ENCODE results near the gene COX7C. TPM values are rescaled to one million over a fixed set of nuclear protein-coding genes. Genes with fewer than 3 reads are reported as not detected.
A peak's percentile ranks its signal among the peaks of the same experiment; 100 is the strongest.

Gene COX7C
- polyA plus RNA-seq, 3 donors, result 342 to 575 (median 508) TPM

DNA sequence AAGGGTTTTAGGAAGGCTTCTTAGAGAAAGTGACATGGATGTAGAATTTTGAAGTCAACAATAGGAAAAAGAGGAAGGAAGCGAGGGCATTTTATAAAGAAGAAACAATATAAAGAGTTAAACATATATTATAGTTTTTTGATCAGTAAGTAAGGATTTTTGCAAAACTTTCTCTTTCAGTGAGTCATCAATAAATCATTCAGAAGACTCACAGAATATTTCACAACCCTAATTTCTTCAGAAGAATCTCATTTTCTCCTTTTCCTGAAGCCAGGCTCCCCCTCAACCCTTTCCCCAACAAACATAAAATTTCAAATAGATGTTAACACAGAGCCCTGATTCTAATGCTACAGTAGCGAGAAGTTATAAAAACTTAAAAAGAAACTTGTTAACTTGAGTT lies 4.3 kb upstream of the COX7C start:
- Mint-ChIP-seq H3K4me3 (no peak overlapping the region), H3K36me3 (no peaks in the 10 kb centered on the region), H3K4me1 (peaks cover 5% of the 10 kb centered on the region), H3K9me3 (peaks cover 0 to 13% (median 4%) of the 10 kb centered on the region in 7 donors), H3K27me3 (ENCODE audit: low read depth in 3 of 3) (peaks cover 0 to 4% (median 3%) of the 10 kb centered on the region in 3 donors), H3K27ac (no peak overlapping the region)
- H3K9ac ChIP-seq (ENCODE audit: insufficient read depth, low read length, poor library complexity, severe bottlenecking), result no peak overlapping the region
- no peaks in the 10 kb centered on the region for H3K27me3 ChIP-seq (ENCODE audit: control insufficient read depth in 2 of 2, insufficient read depth in 2 of 2, low read length in 2 of 2)
- H2AFZ ChIP-seq (ENCODE audit: insufficient read depth, low read depth, low read length, poor library complexity, severe bottlenecking), result no peak overlapping the region
- H3K79me2 ChIP-seq (ENCODE audit: insufficient read depth, low read length), result peaks cover 8% of the 10 kb centered on the region
- no peaks in the 10 kb centered on the region for H3K36me3 ChIP-seq (replicated peaks in 1 of 2; ENCODE audit: control insufficient read depth in 1 of 2, insufficient read depth in 2 of 2, low read length in 2 of 2)
- no peak overlapping the region for H3K4me3 ChIP-seq (replicated peaks in 1 of 3; ENCODE audit: low read depth in 2 of 3, low read length in 3 of 3)
- H3K4me2 ChIP-seq (replicated peaks; ENCODE audit: extremely low read depth, low read length, poor library complexity, severe bottlenecking), result no peak overlapping the region
- no peaks in the 10 kb centered on the region for H4K20me1 ChIP-seq (ENCODE audit: insufficient read depth, low read length)
- TF ChIP-seq, protein P1, sequence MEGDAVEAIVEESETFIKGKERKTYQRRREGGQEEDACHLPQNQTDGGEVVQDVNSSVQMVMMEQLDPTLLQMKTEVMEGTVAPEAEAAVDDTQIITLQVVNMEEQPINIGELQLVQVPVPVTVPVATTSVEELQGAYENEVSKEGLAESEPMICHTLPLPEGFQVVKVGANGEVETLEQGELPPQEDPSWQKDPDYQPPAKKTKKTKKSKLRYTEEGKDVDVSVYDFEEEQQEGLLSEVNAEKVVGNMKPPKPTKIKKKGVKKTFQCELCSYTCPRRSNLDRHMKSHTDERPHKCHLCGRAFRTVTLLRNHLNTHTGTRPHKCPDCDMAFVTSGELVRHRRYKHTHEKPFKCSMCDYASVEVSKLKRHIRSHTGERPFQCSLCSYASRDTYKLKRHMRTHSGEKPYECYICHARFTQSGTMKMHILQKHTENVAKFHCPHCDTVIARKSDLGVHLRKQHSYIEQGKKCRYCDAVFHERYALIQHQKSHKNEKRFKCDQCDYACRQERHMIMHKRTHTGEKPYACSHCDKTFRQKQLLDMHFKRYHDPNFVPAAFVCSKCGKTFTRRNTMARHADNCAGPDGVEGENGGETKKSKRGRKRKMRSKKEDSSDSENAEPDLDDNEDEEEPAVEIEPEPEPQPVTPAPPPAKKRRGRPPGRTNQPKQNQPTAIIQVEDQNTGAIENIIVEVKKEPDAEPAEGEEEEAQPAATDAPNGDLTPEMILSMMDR (IDR thresholded peaks at IDR 0.05), result no peak
- H3K9me3 ChIP-seq (replicated peaks in 1 of 2; ENCODE audit: control insufficient read depth in 1 of 2, insufficient read depth in 1 of 2, low read length in 2 of 2), result no peaks in the 10 kb centered on the region
- H3K27ac ChIP-seq (ENCODE audit: low read depth in 1 of 2, low read length in 2 of 2), result no peak overlapping the region
- WGBS (ENCODE audit: insufficient coverage), result no CpG with 5 or more reads among the region's 2 CpGs
- peaks cover 4 to 5% of the 10 kb centered on the region in 2 donors for H3K4me1 ChIP-seq (ENCODE audit: control insufficient read depth in 1 of 2, insufficient read depth in 2 of 2, low read length in 2 of 2)
- intact Hi-C loops (cut with micrococcal nuclease), result no loop called here
- no peak for DNase-seq

DNA sequence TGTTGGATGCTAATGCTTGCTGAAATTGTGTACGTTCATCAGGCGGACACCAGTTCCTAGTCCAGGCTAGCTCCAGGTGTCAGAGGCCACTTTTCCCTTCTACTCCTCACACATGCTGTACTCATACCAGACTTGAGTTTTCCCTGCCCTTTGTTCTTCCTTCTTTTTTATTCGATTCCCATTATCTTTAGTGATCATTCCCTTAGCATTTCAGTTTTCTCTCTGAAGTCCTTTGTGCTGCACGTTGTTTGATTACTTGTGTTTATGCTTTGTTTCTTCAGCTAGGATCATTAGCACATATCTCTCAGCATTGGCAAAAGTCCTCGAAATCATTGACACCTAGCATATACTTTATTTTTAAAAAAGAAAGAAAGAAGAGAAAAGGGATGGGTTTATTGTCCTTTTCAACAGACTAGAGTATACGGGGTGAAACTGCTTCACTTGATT lies 409 bp upstream of the COX7C start:
- no peak overlapping the region for H3K9ac ChIP-seq (ENCODE audit: insufficient read depth, low read length, poor library complexity, severe bottlenecking)
- peaks cover 29 to 33% of the 10 kb centered on the region in 2 donors for H3K36me3 ChIP-seq (replicated peaks in 1 of 2; ENCODE audit: control insufficient read depth in 1 of 2, insufficient read depth in 2 of 2, low read length in 2 of 2)
- H3K4me2 ChIP-seq (replicated peaks; ENCODE audit: extremely low read depth, low read length, poor library complexity, severe bottlenecking), result peak overlapping the region; percentile 86
- WGBS (ENCODE audit: insufficient coverage), result no CpG with 5 or more reads among the region's 6 CpGs
- TF ChIP-seq, protein P1 (IDR thresholded peaks at IDR 0.05), result no peak
- H3K79me2 ChIP-seq (ENCODE audit: insufficient read depth, low read length), result peaks cover 19% of the 10 kb centered on the region
- intact Hi-C loops (cut with micrococcal nuclease), result no loop called here
- H3K4me3 ChIP-seq (replicated peaks in 1 of 3; ENCODE audit: low read depth in 2 of 3, low read length in 3 of 3), result peak overlapping the region in 2 of 3 experiments; percentile 92 to 96
- no peaks in the 10 kb centered on the region for H3K9me3 ChIP-seq (replicated peaks in 1 of 2; ENCODE audit: control insufficient read depth in 1 of 2, insufficient read depth in 1 of 2, low read length in 2 of 2)
- no peak overlapping the region for H3K27ac ChIP-seq (ENCODE audit: low read depth in 1 of 2, low read length in 2 of 2)
- Mint-ChIP-seq H3K9me3 (peaks cover 0 to 4% (median 2%) of the 10 kb centered on the region in 7 donors), H3K4me1 (peaks cover 13% of the 10 kb centered on the region), H3K27ac (no peak overlapping the region), H3K36me3 (peaks cover 30 to 31% of the 10 kb centered on the region in 2 donors), H3K27me3 (ENCODE audit: low read depth in 3 of 3) (peaks cover 0 to 4% (median 3%) of the 10 kb centered on the region in 3 donors), H3K4me3 (peak overlapping the region in 1 of 2 donors; percentile 97)
- H4K20me1 ChIP-seq (ENCODE audit: insufficient read depth, low read length), result no peaks in the 10 kb centered on the region
- no peak for DNase-seq
- no peaks in the 10 kb centered on the region for H3K27me3 ChIP-seq (ENCODE audit: control insufficient read depth in 2 of 2, insufficient read depth in 2 of 2, low read length in 2 of 2)
- peaks cover 9 to 13% of the 10 kb centered on the region in 2 donors for H3K4me1 ChIP-seq (ENCODE audit: control insufficient read depth in 1 of 2, insufficient read depth in 2 of 2, low read length in 2 of 2)
- peak overlapping the region; percentile 55 for H2AFZ ChIP-seq (ENCODE audit: insufficient read depth, low read depth, low read length, poor library complexity, severe bottlenecking)

Data from CD14-positive monocyte (primary cell).